Large intestine (tissue), 3 donors: ENCODE data around the gene LMF1. TPM values are rescaled to one million over a fixed set of nuclear protein-coding genes. Genes with fewer than 3 reads are reported as not detected.

Experiments used
- DNase-seq, 2 donors: peaks; one replicate each; pipeline versions ENCODE4 v3.0.0 to v3.0.0-alpha.2; 2013
- H3K27ac ChIP-seq: one replicate; pipeline ENCODE4 v1.5.1; 2013; ENCODE audit warnings: low read length
- H3K27me3 ChIP-seq: 2 replicates; pipeline ENCODE4 v1.6.1; 2013; ENCODE audit warnings: low read length; ENCODE audit not compliant: control insufficient read depth, insufficient read depth
- H3K36me3 ChIP-seq: 2 replicates; pipeline ENCODE4 v1.6.1; 2013; ENCODE audit warnings: low read length; ENCODE audit not compliant: control insufficient read depth, insufficient read depth
- H3K4me1 ChIP-seq: one replicate; pipeline ENCODE4 v1.6.1; 2013; ENCODE audit warnings: low read length; ENCODE audit not compliant: control insufficient read depth, insufficient read depth
- H3K4me3 ChIP-seq: one replicate; pipeline ENCODE4 v1.5.1; 2013; ENCODE audit warnings: low read length
- H3K9me3 ChIP-seq: one replicate; pipeline ENCODE4 v1.6.1; 2013; ENCODE audit warnings: mild to moderate bottlenecking, low read depth, low read length, moderate library complexity; ENCODE audit not compliant: control insufficient read depth
- WGBS: methylation state at CpG from one replicate; pipeline ENCODE4 v1.1.5; 2013; ENCODE audit warnings: low lambda C conversion rate; ENCODE audit not compliant: insufficient coverage; 5-methylcytosine and 5-hydroxymethylcytosine counted together
- polyA plus RNA-seq: library from polyadenylated mRNA; unstranded; fragments of 120-200 nt; gene quantifications from one replicate; pipeline ENCODE4 v1.2.1, GENCODE V29; 2013

LMF1 gene
- polyA plus RNA-seq, 1 donor = 17.2 TPM

DNA sequence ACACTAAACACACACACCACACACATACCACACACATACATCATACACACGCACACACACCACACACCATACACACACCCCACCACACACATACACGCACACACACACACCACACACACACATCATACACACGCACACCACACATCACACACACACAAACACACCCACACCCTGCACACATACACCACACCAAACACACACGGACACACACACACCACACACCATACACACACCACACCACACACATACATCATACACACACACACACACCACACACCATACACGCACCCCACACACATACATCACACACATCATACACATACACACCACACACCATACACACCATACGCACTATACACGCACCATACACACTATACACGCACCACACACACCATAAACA, 7.1 kb upstream of the LMF1 start:
- H3K4me3 ChIP-seq = no peak overlapping the region
- no peak overlapping the region for H3K27ac ChIP-seq
- peaks cover 7% of the 10 kb centered on the region for H3K9me3 ChIP-seq
- no peaks in the 10 kb centered on the region for H3K36me3 ChIP-seq
- H3K4me1 ChIP-seq = no peaks in the 10 kb centered on the region
- no peak for DNase-seq
- peaks cover 41% of the 10 kb centered on the region for H3K27me3 ChIP-seq
- 100% methylated on average over 1 of the region's 8 CpGs for WGBS

DNA sequence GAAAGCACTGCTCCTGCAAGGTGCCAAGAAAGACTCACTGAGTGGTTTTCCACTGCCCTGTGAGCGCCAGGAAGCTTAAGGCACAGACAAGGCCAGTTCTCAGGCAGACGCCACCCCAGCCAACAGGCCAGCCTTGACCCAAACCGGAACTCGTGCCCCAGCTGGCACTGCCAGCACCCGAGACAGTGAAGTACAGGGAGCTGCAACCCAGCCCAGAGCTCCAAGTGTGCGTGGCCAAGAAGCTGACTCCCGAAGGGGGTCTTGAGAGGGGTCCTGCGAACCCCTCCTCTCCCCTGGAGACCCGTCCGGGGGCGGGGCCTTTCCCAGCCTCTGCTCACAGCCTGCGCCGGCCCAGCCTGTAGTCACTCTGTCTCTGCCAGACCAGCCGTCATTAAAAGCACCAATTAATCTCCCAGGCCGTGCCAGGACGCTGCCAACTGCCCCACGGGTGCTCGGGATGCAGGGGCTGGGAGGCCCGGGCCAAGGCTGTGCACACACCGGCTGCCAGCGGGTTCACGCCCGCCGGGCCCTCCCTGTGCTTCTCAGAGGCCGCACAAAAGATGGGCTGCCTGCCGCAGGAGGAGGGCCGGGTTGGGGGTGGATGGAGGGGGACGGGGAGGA, 6.4 kb upstream of the LMF1 start:
- Histone ChIP-seq H3K27ac (no peak overlapping the region), H3K4me1 (no peaks in the 10 kb centered on the region), H3K4me3 (no peak overlapping the region), H3K27me3 (peaks cover 40% of the 10 kb centered on the region), H3K36me3 (no peaks in the 10 kb centered on the region), H3K9me3 (peaks cover 7% of the 10 kb centered on the region)
- no CpG with 5 or more reads among the region's 28 CpGs for WGBS
- DNase-seq = no peak

DNA sequence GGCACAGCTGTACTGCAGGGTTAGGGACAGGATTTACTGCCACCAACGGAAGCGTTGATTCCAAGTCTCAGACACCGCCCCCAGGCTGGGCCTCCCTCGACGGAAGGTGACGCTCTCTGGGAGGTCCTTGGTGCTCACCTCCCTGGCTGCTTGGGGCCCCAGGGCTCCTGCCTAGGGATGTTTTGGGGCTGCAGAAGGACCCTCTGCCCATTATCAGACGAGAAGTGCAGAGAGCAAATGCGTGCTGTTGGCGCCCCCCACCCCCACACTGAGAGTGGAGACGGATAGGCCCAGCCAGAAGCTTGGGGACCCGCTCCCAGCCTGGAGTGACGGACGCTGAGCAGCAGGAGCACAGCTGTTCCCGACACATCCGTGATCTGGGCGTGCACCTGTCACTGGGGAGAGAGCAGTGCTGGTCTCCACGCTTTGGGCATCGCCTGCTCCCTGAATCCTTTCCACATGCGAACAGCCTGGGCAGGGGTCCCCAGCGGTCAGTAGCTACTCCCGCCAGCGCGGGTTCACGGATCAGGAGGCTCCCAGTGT, 5.7 kb upstream of the LMF1 start:
- no peak for DNase-seq
- H3K9me3 ChIP-seq = peaks cover 7% of the 10 kb centered on the region
- peaks cover 41% of the 10 kb centered on the region for H3K27me3 ChIP-seq
- H3K4me1 ChIP-seq = no peaks in the 10 kb centered on the region
- no peaks in the 10 kb centered on the region for H3K36me3 ChIP-seq
- H3K27ac ChIP-seq = no peak overlapping the region
- no peak overlapping the region for H3K4me3 ChIP-seq
- no CpG with 5 or more reads among the region's 24 CpGs for WGBS

- no peak for DNase-seq
- no CpG with 5 or more reads among the region's 12 CpGs for WGBS
- Histone ChIP-seq H3K27ac (no peak overlapping the region), H3K27me3 (peaks cover 36% of the 10 kb centered on the region), H3K9me3 (peaks cover 8% of the 10 kb centered on the region), H3K4me3 (no peak overlapping the region), H3K36me3 (no peaks in the 10 kb centered on the region), H3K4me1 (no peaks in the 10 kb centered on the region)
Measured at GRCh38 chr16:975291-975690, 4.5 kb upstream of the LMF1 start.

GRCh38 chr16:974611-975261, 4.0 kb upstream of the LMF1 start:
- H3K9me3 ChIP-seq = peaks cover 8% of the 10 kb centered on the region
- WGBS = no CpG with 5 or more reads among the region's 26 CpGs
- H3K27me3 ChIP-seq = peaks cover 31% of the 10 kb centered on the region
- no peaks in the 10 kb centered on the region for H3K36me3 ChIP-seq
- no peak overlapping the region for H3K27ac ChIP-seq
- H3K4me3 ChIP-seq = no peak overlapping the region
- peaks cover 4% of the 10 kb centered on the region for H3K4me1 ChIP-seq
- DNase-seq = no peak

GRCh38 chr16:974001-974601, 3.3 kb upstream of the LMF1 start:
- Histone ChIP-seq H3K4me1 (peaks cover 10% of the 10 kb centered on the region), H3K27me3 (peaks cover 26% of the 10 kb centered on the region), H3K9me3 (peaks cover 12% of the 10 kb centered on the region), H3K4me3 (no peak overlapping the region), H3K27ac (no peak overlapping the region), H3K36me3 (no peaks in the 10 kb centered on the region)
- no peak for DNase-seq
- WGBS = 87% methylated on average over 3 of the region's 21 CpGs

DNA sequence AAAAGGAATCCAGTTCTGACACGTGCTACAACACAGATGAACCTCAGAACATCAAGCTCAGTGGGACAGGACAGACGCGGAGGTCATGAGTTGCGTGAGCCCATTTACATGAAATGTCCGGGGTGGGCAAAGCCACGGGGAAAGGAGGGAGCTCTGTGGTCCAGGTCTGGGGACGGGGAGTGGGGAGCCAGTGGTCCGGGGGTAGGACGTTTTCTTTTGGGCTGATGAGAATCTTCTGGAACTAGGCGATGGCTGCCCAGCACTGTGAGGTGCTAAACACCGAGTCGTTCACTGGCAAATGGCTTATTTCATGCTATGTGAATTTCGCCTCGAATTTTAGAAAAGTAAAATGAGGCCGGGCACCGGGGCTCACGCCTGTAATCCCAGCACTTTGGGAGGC, 2.6 kb upstream of the LMF1 start:
- no peak for DNase-seq
- Histone ChIP-seq H3K9me3 (peaks cover 12% of the 10 kb centered on the region), H3K4me1 (peaks cover 10% of the 10 kb centered on the region), H3K4me3 (no peak overlapping the region), H3K36me3 (no peaks in the 10 kb centered on the region), H3K27me3 (peaks cover 19% of the 10 kb centered on the region), H3K27ac (no peak overlapping the region)
- no CpG with 5 or more reads among the region's 17 CpGs for WGBS

DNA sequence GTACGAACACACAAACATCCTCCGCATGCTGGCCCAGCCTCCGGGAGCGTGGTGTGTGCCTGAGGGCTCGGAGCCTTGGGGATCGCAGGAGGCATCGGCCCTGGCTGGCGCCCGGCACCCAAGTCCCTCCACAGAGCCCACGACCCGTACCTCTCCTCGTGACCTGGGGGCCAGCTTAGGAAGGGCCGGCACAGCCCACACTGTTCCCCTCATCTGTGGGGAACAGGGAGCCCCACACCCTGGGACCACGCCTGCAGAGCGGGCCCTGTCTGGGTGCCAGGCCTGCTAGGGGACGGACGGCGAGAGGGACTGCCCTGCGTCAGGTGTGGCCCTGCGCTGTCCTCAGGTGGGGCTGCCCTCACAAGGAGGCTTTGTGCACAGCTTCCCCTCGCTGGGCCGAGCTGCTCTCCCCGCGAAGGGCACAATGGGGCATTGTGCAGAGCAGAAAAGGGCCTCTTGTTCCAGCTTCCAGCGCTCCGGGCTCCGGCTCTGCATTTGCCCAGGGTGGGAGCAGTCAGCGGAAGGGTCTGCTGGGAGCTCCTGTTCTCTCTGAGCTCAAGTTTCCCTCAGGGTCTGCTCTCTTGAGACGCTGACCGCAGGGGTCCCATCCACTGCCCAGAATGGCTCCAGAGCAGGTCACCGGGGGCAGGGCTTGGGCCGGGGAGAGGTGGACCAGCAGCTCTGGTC, 1.7 kb upstream of the LMF1 start:
- WGBS = no CpG with 5 or more reads among the region's 32 CpGs
- H3K27ac ChIP-seq = no peak overlapping the region
- H3K36me3 ChIP-seq = peaks cover 5% of the 10 kb centered on the region
- H3K9me3 ChIP-seq = peaks cover 13% of the 10 kb centered on the region
- no peak for DNase-seq
- H3K4me3 ChIP-seq = no peak overlapping the region
- H3K4me1 ChIP-seq = peaks cover 10% of the 10 kb centered on the region
- peaks cover 15% of the 10 kb centered on the region for H3K27me3 ChIP-seq

GRCh38 chr16:971981-972315, 1.2 kb upstream of the LMF1 start:
- peaks cover 15% of the 10 kb centered on the region for H3K27me3 ChIP-seq
- peaks cover 10% of the 10 kb centered on the region for H3K4me1 ChIP-seq
- peaks cover 9% of the 10 kb centered on the region for H3K36me3 ChIP-seq
- H3K9me3 ChIP-seq = peaks cover 18% of the 10 kb centered on the region
- no peak overlapping the region for H3K4me3 ChIP-seq
- WGBS = no CpG with 5 or more reads among the region's 8 CpGs
- no peak overlapping the region for H3K27ac ChIP-seq
- no peak for DNase-seq

- Histone ChIP-seq H3K27me3 (peaks cover 15% of the 10 kb centered on the region), H3K4me1 (peaks cover 10% of the 10 kb centered on the region), H3K27ac (no peak overlapping the region), H3K4me3 (no peak overlapping the region), H3K9me3 (peaks cover 20% of the 10 kb centered on the region), H3K36me3 (peaks cover 10% of the 10 kb centered on the region)
- 100% methylated on average over 1 of the region's 5 CpGs for WGBS
- DNase-seq = no peak
Measured at GRCh38 chr16:971582-971905, 760 bp upstream of the LMF1 start.
